HEK293T (cell line): ENCODE measurements around the gene DYNC1I1.

Source experiments
- CTCF ChIA-PET: fragments of 350-600 bp; formaldehyde crosslinking; extraction: SDS; loops from one replicate; lab custom pipeline; 2021; ENCODE audit warnings: antibody characterized with exemption, inconsistent platforms; lab: Yijun Ruan, JAX
- POLR2A ChIA-PET: fragments of 350-600 bp; formaldehyde crosslinking; extraction: SDS; loops from one replicate; lab custom pipeline; 2020; ENCODE audit warnings: antibody characterized with exemption, inconsistent platforms; lab: Yijun Ruan, JAX
- DNase-seq: peaks from one replicate; pipeline ENCODE4 v3.0.0; 2012; ENCODE audit warnings: mixed read lengths; ENCODE audit errors: extremely low spot score
- ARNT ChIP-seq: fragments of 450-650 bp; IDR thresholded peaks from 2 replicates; pipeline ENCODE4 v1.6.1; 2017; ENCODE audit warnings: mild to moderate bottlenecking
- BHLHE40 ChIP-seq: fragments of 450-650 bp; IDR thresholded peaks from 2 replicates; pipeline ENCODE4 v1.6.1; 2016; ENCODE audit warnings: mild to moderate bottlenecking, moderate library complexity, borderline replicate concordance
- CTBP1 ChIP-seq: fragments of 450-650 bp; IDR thresholded peaks from 2 replicates; pipeline ENCODE4 v1.6.1; 2016; ENCODE audit warnings: borderline replicate concordance
- ELF4 ChIP-seq: fragments of 450-650 bp; IDR thresholded peaks from 2 replicates; pipeline ENCODE4 v1.6.1; 2017; ENCODE audit warnings: antibody characterized with exemption
- FOXA1 ChIP-seq: fragments of 450-650 bp; IDR thresholded peaks from 2 replicates; pipeline ENCODE4 v1.6.1; 2016; ENCODE audit warnings: mild to moderate bottlenecking
- FOXK2 ChIP-seq: fragments of 450-650 bp; IDR thresholded peaks from 2 replicates; pipeline ENCODE4 v1.6.1; 2016; ENCODE audit warnings: mild to moderate bottlenecking
- FOXM1 ChIP-seq: fragments of 450-650 bp; IDR thresholded peaks from 2 replicates; pipeline ENCODE4 v1.6.1; 2017; ENCODE audit warnings: mild to moderate bottlenecking, borderline replicate concordance
- HDGF ChIP-seq: fragments of 450-650 bp; IDR thresholded peaks from 2 replicates; pipeline ENCODE4 v1.6.1; 2017; ENCODE audit warnings: antibody characterized with exemption, borderline replicate concordance
- L3MBTL2 ChIP-seq: fragments of 450-650 bp; conservative IDR thresholded peaks from 2 replicates; pipeline ENCODE4 v1.6.1; 2016; ENCODE audit warnings: mild to moderate bottlenecking
- LEF1 ChIP-seq: fragments of 450-650 bp; IDR thresholded peaks from 2 replicates; pipeline ENCODE4 v1.6.1; 2017; ENCODE audit warnings: mild to moderate bottlenecking, borderline replicate concordance
- NFRKB ChIP-seq: fragments of 450-650 bp; IDR thresholded peaks from 2 replicates; pipeline ENCODE4 v1.6.1; 2016; ENCODE audit warnings: mild to moderate bottlenecking, moderate library complexity
- SP1 ChIP-seq: fragments of 450-650 bp; IDR thresholded peaks from 2 replicates; pipeline ENCODE4 v1.6.1; 2017
- SUZ12 ChIP-seq: fragments of 450-650 bp; IDR thresholded peaks from 2 replicates; pipeline ENCODE4 v1.6.1; 2016; ENCODE audit warnings: mild to moderate bottlenecking
- TARDBP ChIP-seq: fragments of 450-650 bp; IDR thresholded peaks from 2 replicates; pipeline ENCODE4 v1.6.1; 2016
- ZNF384 ChIP-seq: fragments of 450-650 bp; IDR thresholded peaks from 2 replicates; pipeline ENCODE4 v1.6.1; 2016
- TF ChIP-seq, protein P1 (sequence below): fragments of 450-650 bp; IDR thresholded peaks from 2 replicates; pipeline ENCODE4 v1.6.1; 2016

The DYNC1I1 gene

DNA sequence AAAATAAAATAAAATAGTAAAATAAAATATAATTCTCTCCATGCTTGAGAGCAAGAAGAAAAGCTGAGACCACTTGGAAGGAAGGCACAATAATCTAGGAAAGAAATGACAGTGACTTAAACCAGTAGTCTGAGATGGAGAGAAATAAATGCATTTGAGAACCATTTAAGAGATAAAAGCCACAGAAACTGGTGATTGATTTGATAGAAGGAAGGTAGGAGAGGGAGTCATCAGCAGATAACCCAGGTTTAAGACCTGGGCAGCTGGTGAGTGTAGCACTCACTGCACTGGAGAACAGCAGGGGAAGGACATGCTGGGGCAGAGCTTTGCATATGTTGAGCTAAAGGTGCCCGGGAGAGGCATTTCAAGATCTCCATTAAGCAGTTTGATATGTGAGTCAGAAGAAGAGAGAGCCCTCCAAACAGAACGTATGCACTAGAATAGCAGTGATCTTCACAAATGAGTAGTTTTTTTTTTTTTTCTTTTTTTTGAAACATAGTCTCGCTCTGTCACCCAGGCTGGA is 268.0 kb downstream of the DYNC1I1 start:
- CTCF ChIA-PET, result no interaction called here
- TF ChIP-seq, protein P1, sequence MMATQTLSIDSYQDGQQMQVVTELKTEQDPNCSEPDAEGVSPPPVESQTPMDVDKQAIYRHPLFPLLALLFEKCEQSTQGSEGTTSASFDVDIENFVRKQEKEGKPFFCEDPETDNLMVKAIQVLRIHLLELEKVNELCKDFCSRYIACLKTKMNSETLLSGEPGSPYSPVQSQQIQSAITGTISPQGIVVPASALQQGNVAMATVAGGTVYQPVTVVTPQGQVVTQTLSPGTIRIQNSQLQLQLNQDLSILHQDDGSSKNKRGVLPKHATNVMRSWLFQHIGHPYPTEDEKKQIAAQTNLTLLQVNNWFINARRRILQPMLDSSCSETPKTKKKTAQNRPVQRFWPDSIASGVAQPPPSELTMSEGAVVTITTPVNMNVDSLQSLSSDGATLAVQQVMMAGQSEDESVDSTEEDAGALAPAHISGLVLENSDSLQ, result no peak
- TF ChIP-seq FOXM1 (no peak), FOXK2 (no peak), ARNT (no peak), LEF1 (no peak), HDGF (no peak), ELF4 (no peak), CTBP1 (no peak), ZNF384 (no peak), NFRKB (no peak), SP1 (no peak), L3MBTL2 (no peak), BHLHE40 (no peak), FOXA1 (no peak), TARDBP (no peak), SUZ12 (no peak)

DNA sequence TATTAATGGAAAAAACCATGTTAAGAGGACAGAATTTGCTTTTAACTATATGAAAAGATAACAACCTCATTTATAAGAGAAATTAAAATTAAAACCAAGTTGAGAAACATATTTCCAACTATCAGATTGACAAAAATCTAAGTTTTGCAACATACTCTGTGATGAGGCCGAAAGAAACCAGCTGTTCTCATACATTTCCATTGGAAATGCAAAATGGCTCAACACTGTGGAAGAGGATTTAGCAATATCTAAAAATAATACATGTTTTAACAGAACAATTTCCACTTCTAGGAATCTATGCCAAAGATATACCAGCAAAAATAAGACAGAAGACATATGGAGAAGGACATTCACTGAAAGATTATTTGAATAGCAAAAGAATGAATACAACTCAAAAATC is 268.8 kb downstream of the DYNC1I1 start:
- ChIA-PET POLR2A (no interaction called here), CTCF (no interaction called here)
- no peak for DNase-seq
- no peak for TF ChIP-seq ELF4
- TF ChIP-seq SP1, result no peak
- no peak for TF ChIP-seq SUZ12
- TF ChIP-seq HDGF, result no peak
- TF ChIP-seq ZNF384, result no peak
- no peak for TF ChIP-seq CTBP1
- no peak for TF ChIP-seq FOXK2
- no peak for TF ChIP-seq ARNT
- TF ChIP-seq NFRKB, result no peak
- TF ChIP-seq TARDBP, result no peak
- TF ChIP-seq FOXA1, result no peak
- TF ChIP-seq L3MBTL2, result no peak

More for the DNA sequence above, 268.0 kb downstream of the DYNC1I1 start:
- no peak for DNase-seq
- POLR2A ChIA-PET, result no interaction called here

DNA sequence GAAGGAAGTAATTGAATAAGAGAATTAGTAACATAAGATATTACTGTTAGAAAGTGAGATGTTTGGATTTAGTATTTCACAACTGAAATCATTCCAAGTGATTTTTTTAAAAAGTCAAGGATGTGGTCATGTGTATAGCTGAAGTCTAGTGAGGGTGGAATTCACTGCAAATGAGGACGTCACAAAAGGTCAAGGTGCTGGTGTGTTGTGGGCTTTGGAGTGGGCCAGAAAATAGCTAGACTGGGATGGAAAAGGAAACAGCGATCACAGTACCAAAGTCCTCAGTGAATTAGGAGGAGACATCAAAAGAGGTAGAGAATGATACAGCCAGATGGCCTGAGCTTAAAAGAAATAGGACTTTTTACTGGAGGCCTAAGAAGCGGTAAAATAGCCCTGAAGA is 272.8 kb downstream of the DYNC1I1 start:
- CTCF ChIA-PET, result interaction anchor here (1.0 kb wide), 1 partner anchor 17 kb away, joined by 3 read pairs; no protein-coding TSS in a partner anchor
- POLR2A ChIA-PET, result no interaction called here
- DNase-seq, result no peak
- TF ChIP-seq ELF4, result no peak
- no peak for TF ChIP-seq FOXM1
- no peak for TF ChIP-seq L3MBTL2
- TF ChIP-seq ARNT, result no peak
- TF ChIP-seq SUZ12, result no peak
- no peak for TF ChIP-seq NFRKB
- TF ChIP-seq TARDBP, result no peak
- TF ChIP-seq FOXK2, result no peak
- TF ChIP-seq ZNF384, result no peak
- TF ChIP-seq, protein P1, result no peak
- TF ChIP-seq SP1, result no peak
- no peak for TF ChIP-seq BHLHE40

DNA sequence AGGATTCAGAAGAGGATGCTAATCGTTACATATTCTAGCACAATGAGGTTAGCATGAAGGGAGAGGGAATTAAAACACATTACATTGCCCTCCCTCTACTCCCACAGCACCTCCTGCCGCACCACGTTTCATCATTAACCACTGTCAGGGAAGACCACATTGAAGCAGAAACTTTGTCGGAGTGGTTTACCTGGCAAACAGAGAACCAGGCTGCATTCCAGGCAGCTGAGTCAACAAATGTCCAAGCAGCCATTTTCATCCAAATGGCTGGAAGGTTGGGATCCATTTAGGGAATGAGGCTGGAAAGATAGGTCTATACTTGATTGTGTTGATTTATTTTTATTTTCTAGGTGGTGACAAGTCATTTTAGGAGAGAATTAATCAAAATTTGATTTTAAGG is 273.6 kb downstream of the DYNC1I1 start:
- ChIA-PET CTCF (no interaction called here), POLR2A (no interaction called here)
- no peak for DNase-seq
- TF ChIP-seq ELF4 (no peak), CTBP1 (no peak), SUZ12 (no peak), FOXM1 (no peak), HDGF (no peak), SP1 (no peak), BHLHE40 (no peak), TARDBP (no peak), ZNF384 (no peak)
- TF ChIP-seq, protein P1, result no peak

DNA sequence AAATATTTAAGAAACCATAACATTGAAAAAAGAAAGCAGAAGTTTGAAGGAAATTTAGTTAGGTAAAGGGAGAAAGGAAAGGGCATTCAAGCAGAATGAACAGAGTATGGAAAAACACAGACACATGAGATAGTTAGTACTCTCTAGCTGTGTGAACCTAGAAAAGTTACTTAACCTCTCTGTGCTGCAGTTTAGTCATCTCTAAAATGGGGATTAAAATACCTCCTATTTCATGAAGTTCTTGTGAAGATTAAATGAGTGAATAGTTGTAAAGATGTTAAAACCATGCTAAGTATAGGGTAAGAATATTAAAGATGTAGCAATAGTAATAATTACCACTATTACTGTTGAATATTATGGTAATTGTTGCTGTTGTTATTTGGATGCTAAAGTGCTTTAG is 279.9 kb downstream of the DYNC1I1 start:
- TF ChIP-seq CTBP1, result no peak
- TF ChIP-seq ZNF384, result no peak
- no peak for TF ChIP-seq LEF1
- no peak for TF ChIP-seq FOXM1
- no peak for TF ChIP-seq ARNT
- TF ChIP-seq ELF4, result no peak
- no peak for TF ChIP-seq FOXA1
- TF ChIP-seq FOXK2, result no peak
- TF ChIP-seq, protein P1, result no peak
- TF ChIP-seq SP1, result no peak
- TF ChIP-seq NFRKB, result no peak
- no peak for TF ChIP-seq SUZ12
- TF ChIP-seq HDGF, result no peak
- ChIA-PET POLR2A (no interaction called here), CTCF (no interaction called here)
- DNase-seq, result no peak
